ENCODE results near the gene DRICH1. TPM values are rescaled to one million over a fixed set of nuclear protein-coding genes. Genes with fewer than 3 reads are reported as not detected.
"Not testable (repeated sequence)": the region's sequence is repeated elsewhere in the genome, so short reads cannot be mapped to it uniquely, and the experiment has no call there.

Gene DRICH1
- total RNA-seq, 4 donors from 2014 or later, result 1.3 TPM; not detected in 3

GRCh38 chr22:23574877-23575276, 57.2 kb downstream of the DRICH1 start:
- H3K36me3 ChIP-seq, result no peaks in the 10 kb centered on the region
- no peaks in the 10 kb centered on the region for H3K9me3 ChIP-seq
- DNase-seq (ENCODE audit: low spot score in 2 of 2), result peak in 1 of 2 donors; percentile 55
- no peak overlapping the region for H3K27ac ChIP-seq
- H3K4me1 ChIP-seq, result no peaks in the 10 kb centered on the region
- H3K4me3 ChIP-seq, result no peak overlapping the region
- TF ChIP-seq POLR2AphosphoS5 (IDR thresholded peaks at IDR 0.05) (no peak), EP300 (IDR thresholded peaks at IDR 0.05) (no peak), POLR2A (IDR thresholded peaks at IDR 0.05) (no peak), CTCF (IDR thresholded peaks at IDR 0.05) (no peak)
- H3K27me3 ChIP-seq, result peaks cover 3% of the 10 kb centered on the region
- WGBS, result 25% methylated on average over 6 of the region's 8 CpGs

GRCh38 chr22:23574371-23574811, 57.7 kb downstream of the DRICH1 start:
- Histone ChIP-seq H3K9me3 (no peaks in the 10 kb centered on the region), H3K4me1 (no peaks in the 10 kb centered on the region), H3K27me3 (no peaks in the 10 kb centered on the region), H3K36me3 (no peaks in the 10 kb centered on the region), H3K27ac (no peak overlapping the region), H3K4me3 (no peak overlapping the region)
- DNase-seq (ENCODE audit: low spot score in 2 of 2), result peak in 1 of 2 donors; percentile 64
- TF ChIP-seq POLR2AphosphoS5 (IDR thresholded peaks at IDR 0.05) (no peak), EP300 (IDR thresholded peaks at IDR 0.05) (no peak), CTCF (IDR thresholded peaks at IDR 0.05) (no peak), POLR2A (IDR thresholded peaks at IDR 0.05) (no peak)
- WGBS, result 74% methylated on average over 3 of the region's 4 CpGs

- 72% methylated on average over 8 of the region's 8 CpGs for WGBS
- H3K36me3 ChIP-seq; H3K4me1 ChIP-seq; DNase-seq (ENCODE audit: low spot score in 2 of 2); H3K4me3 ChIP-seq; H3K9me3 ChIP-seq; H3K27ac ChIP-seq; H3K27me3 ChIP-seq: not testable (repeated sequence)
These were observed 58.4 kb downstream of the DRICH1 start for GRCh38 chr22:23573701-23574235.

- DNase-seq (ENCODE audit: low spot score in 2 of 2), result peak in 1 of 2 donors; percentile 65
- H3K4me3 ChIP-seq, H3K4me1 ChIP-seq, H3K27ac ChIP-seq, H3K9me3 ChIP-seq, H3K27me3 ChIP-seq, H3K36me3 ChIP-seq: not testable (repeated sequence)
- WGBS, result 80% methylated on average over 13 of the region's 13 CpGs
These were observed 59.0 kb downstream of the DRICH1 start for GRCh38 chr22:23573106-23573505.

GRCh38 chr22:23571486-23571885, 60.6 kb downstream of the DRICH1 start:
- no peak overlapping the region for H3K4me3 ChIP-seq
- H3K27ac ChIP-seq, result no peak overlapping the region
- TF ChIP-seq POLR2A (IDR thresholded peaks at IDR 0.05) (no peak), POLR2AphosphoS5 (IDR thresholded peaks at IDR 0.05) (no peak), CTCF (IDR thresholded peaks at IDR 0.05) (no peak), EP300 (IDR thresholded peaks at IDR 0.05) (no peak)
- 87% methylated on average over 4 of the region's 4 CpGs for WGBS
- no peaks in the 10 kb centered on the region for H3K9me3 ChIP-seq
- H3K27me3 ChIP-seq, result peaks cover 7% of the 10 kb centered on the region
- no peak for DNase-seq (ENCODE audit: low spot score in 2 of 2)
- H3K36me3 ChIP-seq, result no peaks in the 10 kb centered on the region
- H3K4me1 ChIP-seq, result peaks cover 2% of the 10 kb centered on the region

- Histone ChIP-seq H3K27me3 (peaks cover 15% of the 10 kb centered on the region), H3K9me3 (no peaks in the 10 kb centered on the region), H3K36me3 (no peaks in the 10 kb centered on the region), H3K27ac (no peak overlapping the region), H3K4me1 (peaks cover 10% of the 10 kb centered on the region), H3K4me3 (no peak overlapping the region)
- TF ChIP-seq CTCF (IDR thresholded peaks at IDR 0.05) (no peak), EP300 (IDR thresholded peaks at IDR 0.05) (no peak), POLR2A (IDR thresholded peaks at IDR 0.05) (no peak), POLR2AphosphoS5 (IDR thresholded peaks at IDR 0.05) (no peak)
- 78% methylated on average over 6 of the region's 8 CpGs for WGBS
- DNase-seq (ENCODE audit: low spot score in 2 of 2), result no peak
These were observed 61.4 kb downstream of the DRICH1 start for GRCh38 chr22:23570681-23571080.
